GM12865 (cell line): ENCODE data around the gene PDCL2.
"Not testable (repeated sequence)": the region's sequence is repeated elsewhere in the genome, so short reads cannot be mapped to it uniquely, and the experiment has no call there.

Experiments used
- DNase-seq: peaks from one replicate; pipeline ENCODE4 v3.0.0; 2010; ENCODE audit warnings: low read depth
- H3K4me3 ChIP-seq: 2 replicates; pipeline ENCODE4 v1.5.1; 2011; ENCODE audit warnings: mild to moderate bottlenecking, low read depth, low read length, control low read depth
- TF ChIP-seq, protein P1 (sequence below): IDR thresholded peaks from 2 replicates; pipeline ENCODE4 v1.5.1; 2011; ENCODE audit warnings: low read length, control low read depth, low read depth, inconsistent platforms; ENCODE audit not compliant: insufficient read depth; ENCODE audit errors: missing control alignments

Gene PDCL2

DNA sequence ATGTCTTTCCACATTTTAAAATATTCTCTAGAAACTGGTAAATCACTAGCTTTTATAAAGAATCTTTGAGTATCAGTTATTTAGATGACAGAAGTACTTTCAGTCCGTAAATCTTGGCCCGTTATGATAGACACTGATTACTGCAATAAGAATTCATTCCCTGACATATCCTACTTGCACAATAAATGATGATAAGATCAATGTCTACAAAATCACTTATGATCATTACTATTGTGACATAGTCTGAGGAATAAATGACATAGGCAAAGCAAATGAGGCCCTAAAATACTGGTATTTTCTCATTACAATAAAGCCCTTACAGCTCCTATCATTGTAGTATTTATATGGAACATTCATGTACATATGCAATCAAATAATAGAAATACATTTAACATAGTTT, 6.6 kb upstream of the PDCL2 start:
- TF ChIP-seq, protein P1, sequence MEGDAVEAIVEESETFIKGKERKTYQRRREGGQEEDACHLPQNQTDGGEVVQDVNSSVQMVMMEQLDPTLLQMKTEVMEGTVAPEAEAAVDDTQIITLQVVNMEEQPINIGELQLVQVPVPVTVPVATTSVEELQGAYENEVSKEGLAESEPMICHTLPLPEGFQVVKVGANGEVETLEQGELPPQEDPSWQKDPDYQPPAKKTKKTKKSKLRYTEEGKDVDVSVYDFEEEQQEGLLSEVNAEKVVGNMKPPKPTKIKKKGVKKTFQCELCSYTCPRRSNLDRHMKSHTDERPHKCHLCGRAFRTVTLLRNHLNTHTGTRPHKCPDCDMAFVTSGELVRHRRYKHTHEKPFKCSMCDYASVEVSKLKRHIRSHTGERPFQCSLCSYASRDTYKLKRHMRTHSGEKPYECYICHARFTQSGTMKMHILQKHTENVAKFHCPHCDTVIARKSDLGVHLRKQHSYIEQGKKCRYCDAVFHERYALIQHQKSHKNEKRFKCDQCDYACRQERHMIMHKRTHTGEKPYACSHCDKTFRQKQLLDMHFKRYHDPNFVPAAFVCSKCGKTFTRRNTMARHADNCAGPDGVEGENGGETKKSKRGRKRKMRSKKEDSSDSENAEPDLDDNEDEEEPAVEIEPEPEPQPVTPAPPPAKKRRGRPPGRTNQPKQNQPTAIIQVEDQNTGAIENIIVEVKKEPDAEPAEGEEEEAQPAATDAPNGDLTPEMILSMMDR: no peak
- DNase-seq: no peak
- H3K4me3 ChIP-seq: no peak overlapping the region

DNA sequence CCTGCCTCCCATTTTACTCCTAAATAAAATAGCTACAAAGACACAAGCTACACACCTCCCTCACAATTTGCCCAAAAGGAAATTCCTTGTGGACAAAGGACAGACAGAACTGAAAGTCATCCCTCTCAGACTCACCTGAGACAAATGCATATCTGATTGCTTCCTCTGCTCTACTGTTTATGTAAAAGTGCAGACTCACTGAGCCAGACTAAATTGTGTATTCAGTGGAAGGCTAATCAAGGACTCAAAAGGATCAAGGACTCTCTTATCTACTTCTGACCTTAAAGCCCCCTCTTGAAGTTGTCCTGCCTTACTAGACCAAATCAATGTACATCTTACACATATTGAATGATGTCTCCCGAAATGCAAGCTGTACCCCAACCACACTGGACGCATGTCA, 3.9 kb downstream of the PDCL2 start:
- DNase-seq: no peak
- H3K4me3 ChIP-seq: no peak overlapping the region
- TF ChIP-seq, protein P1: no peak

DNA sequence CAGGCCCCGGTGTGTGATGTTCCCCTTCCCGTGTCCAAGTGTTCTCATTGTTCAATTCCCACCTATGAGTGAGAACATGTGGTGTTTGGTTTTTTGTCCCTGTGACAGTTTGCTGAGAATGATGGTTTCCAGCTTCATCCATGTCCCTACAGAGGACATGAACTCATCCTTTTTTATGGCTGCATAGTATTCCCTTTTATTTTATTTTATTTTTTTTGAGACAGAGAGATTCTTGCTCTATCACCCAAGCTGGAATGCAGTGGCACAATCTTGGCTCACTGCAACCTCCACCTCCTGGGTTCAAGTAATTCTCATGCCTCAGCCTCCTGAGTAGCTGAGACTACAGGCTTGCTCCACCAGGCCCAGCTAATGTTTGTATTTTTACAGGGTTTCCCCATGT, 9.3 kb downstream of the PDCL2 start:
- not testable (repeated sequence) for DNase-seq, H3K4me3 ChIP-seq

DNA sequence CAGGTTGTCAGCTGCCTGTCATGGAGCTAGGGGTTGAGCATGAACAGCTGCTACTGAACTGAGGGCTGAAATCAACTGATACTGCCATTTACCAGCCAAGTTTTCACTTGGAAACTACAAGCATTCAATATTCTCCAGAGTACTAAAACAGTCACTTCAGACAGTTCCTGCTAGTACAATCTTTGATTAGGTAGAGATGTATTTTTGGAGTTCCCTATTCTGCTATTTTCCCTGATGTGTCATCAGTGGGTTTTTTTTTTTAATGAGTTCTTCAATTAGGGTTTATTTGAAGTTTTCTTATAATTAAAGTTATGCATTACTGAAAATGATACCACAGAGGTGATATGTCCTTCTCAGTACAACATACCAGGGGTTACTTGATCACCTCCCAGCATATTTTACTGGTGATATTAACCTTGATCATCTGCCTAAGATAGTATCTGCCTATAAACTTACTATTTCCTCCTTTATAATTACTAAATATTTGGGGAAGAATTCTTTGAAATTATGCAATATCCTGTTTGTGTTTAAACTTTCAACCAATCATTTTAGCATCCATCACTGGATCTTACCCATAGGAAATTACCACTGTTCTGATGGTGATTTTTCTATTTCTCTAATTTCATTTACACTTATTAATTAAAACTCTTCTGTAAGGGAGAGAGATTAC, 13.6 kb downstream of the PDCL2 start:
- TF ChIP-seq, protein P1: no peak
- H3K4me3 ChIP-seq: no peak overlapping the region
- no peak for DNase-seq

DNA sequence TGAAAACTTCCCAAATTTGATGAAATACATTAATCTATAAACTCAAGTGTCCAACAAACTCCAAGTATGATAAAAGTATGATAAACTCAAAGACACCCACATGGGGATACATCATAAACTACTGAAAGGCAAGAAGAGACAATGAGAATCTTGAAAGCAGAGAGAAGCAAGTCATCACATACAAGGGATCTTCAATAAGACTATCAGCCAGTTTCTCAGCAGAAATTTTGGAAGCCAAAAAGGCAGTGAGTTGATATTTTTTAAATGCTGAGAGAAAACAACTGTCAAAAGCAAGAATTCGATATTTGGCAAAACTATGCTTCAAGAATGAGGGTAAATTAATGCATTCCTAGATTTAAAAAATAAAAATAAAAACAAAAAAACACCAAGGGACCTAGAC, 16.5 kb downstream of the PDCL2 start:
- DNase-seq: no peak
- H3K4me3 ChIP-seq: no peak overlapping the region
- TF ChIP-seq, protein P1: no peak

DNA sequence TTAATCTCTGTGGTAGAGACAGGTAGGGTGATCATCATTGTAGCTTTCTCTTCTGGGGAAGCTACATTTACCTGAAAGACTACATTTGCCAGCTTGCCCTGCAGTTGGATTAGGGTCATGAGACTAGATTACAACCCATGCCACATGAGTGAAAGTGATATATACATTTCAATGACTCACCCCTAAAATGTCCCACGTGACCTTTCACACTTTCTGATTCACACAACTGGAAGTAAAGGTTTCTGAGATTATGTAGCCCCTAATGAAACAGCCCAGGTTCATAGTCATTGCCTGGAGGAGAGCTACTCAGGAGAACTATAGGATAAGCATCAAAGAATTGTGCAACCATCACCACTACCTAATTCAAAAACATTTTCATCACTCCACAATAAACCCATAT, 17.8 kb downstream of the PDCL2 start:
- TF ChIP-seq, protein P1: no peak
- no peak overlapping the region for H3K4me3 ChIP-seq
- DNase-seq: no peak

DNA sequence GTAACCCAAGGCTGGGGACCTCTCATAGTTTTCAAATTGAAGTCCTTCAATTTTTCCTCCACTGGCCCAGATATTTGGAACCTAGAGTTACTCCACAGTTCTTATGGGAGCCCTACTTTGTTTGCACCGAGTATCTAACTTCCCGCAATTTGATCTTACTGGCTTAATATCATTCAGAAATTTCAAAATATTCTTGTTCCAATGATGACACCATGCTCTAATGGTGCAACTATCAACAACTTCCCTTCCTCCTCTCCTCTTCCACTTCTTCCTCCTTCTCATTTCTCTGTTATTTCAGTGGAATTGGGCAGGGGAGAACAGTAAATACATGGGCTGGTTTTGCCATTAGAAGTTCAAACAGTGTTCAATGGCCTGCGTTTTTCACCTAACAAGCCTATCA, 20.2 kb downstream of the PDCL2 start:
- H3K4me3 ChIP-seq: no peak overlapping the region
- no peak for DNase-seq
- TF ChIP-seq, protein P1: no peak
